AG09319 (cell line): Measurements from ENCODE around the gene TSPEAR.
"Not testable (repeated sequence)": the region's sequence is repeated elsewhere in the genome, so short reads cannot be mapped to it uniquely, and the experiment has no call there.

Source experiments
- DNase-seq: peaks from one replicate; pipeline ENCODE4 v3.0.0-alpha.2; 2010; ENCODE audit warnings: low read depth; ENCODE audit errors: extremely low read depth
- TF ChIP-seq, protein P1 (sequence below): IDR thresholded peaks from 2 replicates; pipeline ENCODE4 v1.5.1; 2011; ENCODE audit warnings: low read depth, mild to moderate bottlenecking, inconsistent platforms, low read length, moderate library complexity

The TSPEAR gene

DNA sequence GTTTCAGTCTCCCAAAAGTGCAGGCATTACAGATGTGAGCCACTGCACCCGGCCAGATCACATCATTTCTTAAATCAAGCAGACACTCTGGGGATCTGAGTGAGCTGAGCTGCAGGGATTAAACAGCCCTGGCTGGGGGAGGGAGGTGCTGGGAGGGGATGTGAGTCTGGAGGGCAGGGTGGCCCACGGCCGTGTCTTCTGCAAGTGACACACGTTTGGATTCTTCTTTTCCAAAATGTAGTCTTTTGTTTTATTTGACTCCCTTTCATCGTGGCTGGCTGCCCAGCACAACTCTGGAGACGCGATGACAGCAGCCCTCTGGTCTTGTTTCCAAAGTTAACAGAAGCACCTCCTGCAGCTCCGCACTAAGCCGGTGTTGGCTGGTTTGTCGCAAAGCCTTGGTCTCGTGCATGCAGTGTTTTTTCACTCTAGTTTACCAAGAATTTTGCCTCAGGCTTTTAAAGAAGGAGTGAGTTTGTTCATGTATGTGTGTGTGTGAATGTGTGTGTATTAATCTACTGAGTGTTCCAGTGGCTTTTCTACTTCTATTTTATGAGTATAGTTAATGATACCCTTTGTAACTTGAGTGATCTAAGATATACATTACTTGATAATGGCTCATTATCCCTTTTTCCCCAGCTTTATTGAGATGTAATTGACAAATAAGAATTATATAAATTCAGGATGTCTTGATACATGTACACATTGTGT, 128.1 kb downstream of the TSPEAR start:
- DNase-seq: no peak
- TF ChIP-seq, protein P1, sequence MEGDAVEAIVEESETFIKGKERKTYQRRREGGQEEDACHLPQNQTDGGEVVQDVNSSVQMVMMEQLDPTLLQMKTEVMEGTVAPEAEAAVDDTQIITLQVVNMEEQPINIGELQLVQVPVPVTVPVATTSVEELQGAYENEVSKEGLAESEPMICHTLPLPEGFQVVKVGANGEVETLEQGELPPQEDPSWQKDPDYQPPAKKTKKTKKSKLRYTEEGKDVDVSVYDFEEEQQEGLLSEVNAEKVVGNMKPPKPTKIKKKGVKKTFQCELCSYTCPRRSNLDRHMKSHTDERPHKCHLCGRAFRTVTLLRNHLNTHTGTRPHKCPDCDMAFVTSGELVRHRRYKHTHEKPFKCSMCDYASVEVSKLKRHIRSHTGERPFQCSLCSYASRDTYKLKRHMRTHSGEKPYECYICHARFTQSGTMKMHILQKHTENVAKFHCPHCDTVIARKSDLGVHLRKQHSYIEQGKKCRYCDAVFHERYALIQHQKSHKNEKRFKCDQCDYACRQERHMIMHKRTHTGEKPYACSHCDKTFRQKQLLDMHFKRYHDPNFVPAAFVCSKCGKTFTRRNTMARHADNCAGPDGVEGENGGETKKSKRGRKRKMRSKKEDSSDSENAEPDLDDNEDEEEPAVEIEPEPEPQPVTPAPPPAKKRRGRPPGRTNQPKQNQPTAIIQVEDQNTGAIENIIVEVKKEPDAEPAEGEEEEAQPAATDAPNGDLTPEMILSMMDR: no peak

DNA sequence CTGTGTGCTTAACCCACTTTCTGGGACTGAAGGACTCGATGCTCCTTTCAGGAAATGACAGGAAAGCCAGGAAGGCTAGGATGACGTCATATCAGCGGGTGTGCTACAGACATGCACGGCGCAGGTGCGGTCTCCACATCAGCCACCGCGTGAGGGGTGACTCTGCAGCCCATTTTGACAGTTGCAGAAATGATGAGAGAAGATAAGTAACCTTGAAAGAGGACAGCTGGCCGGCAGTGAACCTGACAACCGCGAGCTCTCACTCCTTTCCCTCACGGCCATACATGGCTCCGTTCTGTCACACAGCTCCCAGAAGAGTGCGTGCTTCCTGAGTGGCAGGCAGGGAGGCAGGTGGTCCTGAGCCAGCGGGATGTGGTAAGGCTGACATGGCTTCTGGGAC, 129.3 kb downstream of the TSPEAR start:
- TF ChIP-seq, protein P1: no peak
- DNase-seq: no peak

- no peak for DNase-seq
- TF ChIP-seq, protein P1: no peak
Observed at GRCh38 chr21:44581158-44581557, 130.2 kb downstream of the TSPEAR start.

GRCh38 chr21:44580231-44580821, 131.0 kb downstream of the TSPEAR start, which contains the start of gene KRTAP10-5:
Gene KRTAP10-5 (minus strand): TSS chr21:44580604. CDS start chr21:44580578, 26 bp downstream.
- not testable (repeated sequence) for DNase-seq

DNA sequence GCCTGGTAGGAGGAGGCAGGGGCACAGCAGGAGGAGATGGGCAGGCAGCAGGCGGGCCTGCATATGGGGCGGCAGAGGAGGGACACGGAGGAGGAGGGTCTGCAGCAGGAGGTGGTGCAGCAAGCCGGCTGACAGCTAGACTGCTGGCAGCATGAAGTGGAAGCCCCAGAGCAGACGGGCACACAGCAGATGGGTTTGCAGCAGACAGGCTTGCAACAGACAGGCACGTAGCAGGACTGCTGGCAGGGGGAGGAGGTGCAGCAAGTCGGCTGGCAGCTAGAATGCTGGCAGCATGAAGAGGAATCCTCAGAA, 131.6 kb downstream of the TSPEAR start:
- TF ChIP-seq, protein P1: no peak

GRCh38 chr21:44579056-44579832, 132.1 kb downstream of the TSPEAR start:
- no peak for DNase-seq
- TF ChIP-seq, protein P1: no peak

More for the DNA sequence above, 131.6 kb downstream of the TSPEAR start:
- DNase-seq: no peak

DNA sequence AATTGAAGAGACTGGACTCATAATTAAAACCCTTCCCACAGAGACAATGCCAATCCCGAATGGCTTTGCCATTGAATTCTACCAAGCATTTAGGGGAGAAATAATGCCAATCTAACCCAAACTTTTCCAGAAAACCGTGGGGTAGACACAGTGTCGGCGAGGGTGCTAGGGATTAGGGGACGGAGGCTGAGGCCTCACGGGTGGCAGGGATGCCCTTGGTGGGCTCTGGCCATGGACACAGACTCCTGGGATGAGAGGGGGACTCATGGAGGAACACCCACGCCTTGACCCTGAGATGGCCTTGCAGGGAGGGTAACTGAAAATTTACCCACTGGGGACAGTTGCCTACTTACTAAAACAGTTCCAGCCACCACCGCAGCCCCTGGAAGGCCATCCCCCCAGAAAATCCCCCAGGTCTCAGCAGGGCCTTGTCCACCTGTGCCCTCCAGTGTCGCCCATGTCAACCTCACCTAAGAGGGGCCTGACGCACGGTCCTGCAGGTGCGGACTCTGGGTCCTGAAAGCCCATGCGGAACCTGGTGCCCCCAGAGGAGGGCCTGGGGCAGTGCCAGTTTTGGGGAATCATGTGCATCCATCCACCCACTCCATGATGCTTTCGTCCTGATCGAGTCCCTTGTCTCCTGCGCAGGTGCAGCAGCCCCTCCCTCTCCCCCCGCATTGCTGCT, 132.9 kb downstream of the TSPEAR start:
- TF ChIP-seq, protein P1: no peak
- no peak for DNase-seq
